Measurements from ENCODE around the gene BOLA1. TPM values are rescaled to one million over a fixed set of nuclear protein-coding genes. Genes with fewer than 3 reads are reported as not detected.

Gene BOLA1
- total RNA-seq, 2 donors from 2014 or later: 23.1 to 26.7 TPM

Other genes starting within 250 kb of the BOLA1 start
- not detected for gene FCGR1A, start 116.9 kb upstream of the BOLA1 start, total RNA-seq
- gene SV2A, start 18.3 kb downstream of the BOLA1 start, total RNA-seq: 1 to 10 TPM; 5.8 to 7.5 TPM
- 10 to 100 TPM; 45.8 to 90.6 TPM for gene SF3B4, start 28.2 kb downstream of the BOLA1 start, total RNA-seq
- 1 to 10 TPM; 3.0 to 7.9 TPM for gene MTMR11, start 37.3 kb downstream of the BOLA1 start, total RNA-seq
- 10 to 100 TPM; 21.4 to 48.7 TPM for gene OTUD7B, start 111.2 kb downstream of the BOLA1 start, total RNA-seq
- 10 to 100 TPM; 24.7 to 26.9 TPM for gene VPS45, start 168.2 kb downstream of the BOLA1 start, total RNA-seq

Measured in activated T-helper 17 cell treated with anti-CD3 and anti-CD28 coated beads, Interleukin-2, amount 50 U/mL, for 72 hours (primary cell).